HG03097 (cell line): ENCODE measurements around the gene NSD1.
"Not testable (repeated sequence)": the region's sequence is repeated elsewhere in the genome, so short reads cannot be mapped to it uniquely, and the experiment has no call there.

ENCODE experiments used
- ATAC-seq: cut with Tn5 transposase; IDR thresholded peaks from one replicate; pipeline ENCODE4 v1.9.1; 2021; ENCODE audit not compliant: unreplicated experiment, low FRiP score

The NSD1 gene

GRCh38 chr5:177222269-177222668 lies 88.7 kb downstream of the NSD1 start:
- no peak for ATAC-seq

DNA sequence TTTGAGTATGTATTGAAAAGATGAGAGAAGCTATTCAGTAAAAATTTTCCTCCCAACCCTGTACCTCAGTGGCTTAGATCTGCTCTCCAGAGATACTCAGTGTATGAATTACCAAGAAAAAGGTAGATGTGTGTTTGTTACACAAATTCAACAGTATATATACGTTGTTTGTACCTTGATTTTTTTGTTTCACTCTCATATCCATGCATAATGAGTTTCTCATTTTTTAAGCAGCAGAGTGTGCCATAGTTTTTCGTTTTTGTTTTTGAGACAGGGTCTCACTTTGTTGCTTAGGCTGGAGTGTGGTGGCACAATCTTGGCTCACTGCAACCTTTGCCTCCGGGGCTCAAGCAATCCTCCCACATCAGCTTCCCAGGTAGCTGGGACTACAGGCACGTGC lies 92.2 kb downstream of the NSD1 start:
- no peak for ATAC-seq

- ATAC-seq: no peak
Observed at GRCh38 chr5:177226860-177227259, 93.3 kb downstream of the NSD1 start.

DNA sequence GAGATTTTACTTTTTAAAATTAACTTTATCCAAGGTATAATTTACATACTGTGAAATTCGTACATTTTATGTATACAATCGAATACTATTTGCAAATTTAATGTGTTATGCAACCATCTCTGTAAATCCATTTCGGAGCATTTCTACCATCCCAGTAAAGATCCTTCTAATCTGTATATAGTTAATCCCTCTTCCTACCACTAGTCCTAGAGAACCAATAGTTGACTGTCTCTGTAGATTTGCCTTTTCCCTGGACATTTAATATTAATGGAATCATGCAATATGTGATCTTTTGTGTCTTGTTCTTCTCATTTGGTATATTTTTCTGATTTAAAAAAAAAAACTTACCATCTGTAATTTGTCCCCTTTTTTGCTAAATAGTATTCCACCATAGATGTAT lies 95.2 kb downstream of the NSD1 start:
- no peak for ATAC-seq

- ATAC-seq: no peak
Observed at GRCh38 chr5:177230660-177231059, 97.1 kb downstream of the NSD1 start.

GRCh38 chr5:177231479-177232250 lies 98.1 kb downstream of the NSD1 start:
- ATAC-seq: no peak

DNA sequence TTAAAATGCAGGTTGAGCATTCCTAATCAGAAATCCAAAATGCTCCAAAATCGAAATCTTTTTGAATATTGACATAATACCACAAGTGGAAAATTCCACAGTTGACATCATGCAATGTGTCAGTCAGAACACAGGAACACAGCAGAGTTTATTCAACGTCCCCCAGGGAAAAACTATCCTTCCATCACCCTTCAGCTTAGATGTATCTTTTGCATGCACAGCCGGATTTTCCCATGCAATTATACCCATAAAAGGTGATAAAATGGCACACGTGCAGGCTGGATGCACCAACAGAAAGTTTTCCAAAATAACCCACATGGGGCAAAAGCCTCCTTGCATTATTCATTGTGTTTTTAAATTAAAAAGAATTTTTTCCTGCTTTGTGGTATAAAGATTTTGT lies 98.8 kb downstream of the NSD1 start:
- no peak for ATAC-seq

DNA sequence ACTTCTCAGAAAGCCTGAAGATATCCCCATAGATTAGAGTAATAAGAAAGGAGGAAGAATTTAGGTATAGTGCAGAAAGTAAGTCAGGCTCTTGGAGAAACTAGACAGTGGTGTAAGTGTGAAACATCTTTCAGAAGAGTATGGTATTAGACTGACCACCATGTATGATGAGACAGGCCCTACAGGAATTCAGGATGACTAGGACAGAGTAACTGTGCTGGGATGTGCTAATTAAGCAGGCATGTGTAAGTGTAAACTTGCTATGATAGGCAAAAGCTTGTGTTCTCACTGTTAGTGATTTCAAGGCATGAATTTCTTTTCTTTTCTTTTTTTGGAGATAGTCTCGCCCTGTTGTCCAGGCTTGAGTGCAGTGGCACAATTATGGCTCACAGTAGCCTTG lies 99.2 kb downstream of the NSD1 start:
- ATAC-seq: no peak

GRCh38 chr5:177233206-177233605 lies 99.6 kb downstream of the NSD1 start:
- ATAC-seq: no peak

DNA sequence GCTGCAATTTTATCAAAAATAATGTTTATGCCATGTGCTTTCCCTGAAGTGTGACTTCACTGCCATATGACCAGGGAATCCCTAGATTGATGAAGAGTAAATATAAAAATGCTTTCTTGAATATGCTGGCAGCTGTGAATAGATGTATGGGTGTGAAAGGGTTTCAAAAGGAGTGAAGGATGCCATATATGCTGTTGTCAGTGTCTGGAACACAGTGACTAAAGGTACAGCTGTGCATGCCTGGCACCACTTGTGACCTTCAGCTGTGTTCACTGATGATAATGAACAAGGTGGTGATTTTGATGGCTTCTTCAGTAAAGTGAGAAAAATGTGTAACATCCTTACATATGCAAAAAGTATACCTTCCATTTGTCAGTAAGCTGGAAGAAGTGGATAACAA lies 100.2 kb downstream of the NSD1 start:
- no peak for ATAC-seq

GRCh38 chr5:177234841-177235240 lies 101.3 kb downstream of the NSD1 start:
- no peak for ATAC-seq

DNA sequence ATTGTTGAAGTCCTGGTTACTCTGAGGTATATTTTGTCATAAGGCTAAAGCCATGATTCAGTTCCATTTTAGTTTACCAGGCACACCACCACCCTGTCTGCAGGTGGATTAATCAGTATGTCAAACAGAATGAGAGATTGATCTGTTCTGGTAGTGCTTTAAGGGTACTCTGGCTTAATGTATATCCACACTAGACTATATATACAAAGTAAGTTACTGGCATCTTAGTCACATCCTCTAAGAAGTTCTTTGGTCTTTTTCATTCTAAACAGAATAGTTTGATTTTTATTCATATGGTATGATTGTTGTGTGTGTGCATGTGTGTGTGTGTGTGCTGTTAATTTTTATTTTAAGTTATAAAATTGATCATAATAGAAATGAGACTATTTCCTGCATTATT lies 108.2 kb downstream of the NSD1 start:
- no peak for ATAC-seq

DNA sequence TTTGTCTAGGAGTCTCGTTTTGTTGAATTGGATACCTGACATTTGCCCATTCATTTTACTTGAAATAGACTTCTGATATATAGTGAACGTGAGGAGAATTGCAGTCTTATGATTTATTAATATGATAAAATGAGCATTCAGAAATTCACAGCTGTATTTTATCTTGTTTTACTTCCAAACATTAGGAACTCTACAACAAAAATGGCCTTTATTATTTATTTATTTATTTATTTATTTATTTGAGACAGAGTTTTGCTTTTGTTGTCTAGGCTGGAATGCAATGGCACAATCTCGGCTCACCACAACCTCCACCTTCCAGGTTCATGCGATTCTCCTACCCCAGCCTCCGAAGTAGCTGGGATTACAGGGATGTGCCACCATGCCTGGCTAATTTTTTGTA lies 108.7 kb downstream of the NSD1 start:
- ATAC-seq: no peak

DNA sequence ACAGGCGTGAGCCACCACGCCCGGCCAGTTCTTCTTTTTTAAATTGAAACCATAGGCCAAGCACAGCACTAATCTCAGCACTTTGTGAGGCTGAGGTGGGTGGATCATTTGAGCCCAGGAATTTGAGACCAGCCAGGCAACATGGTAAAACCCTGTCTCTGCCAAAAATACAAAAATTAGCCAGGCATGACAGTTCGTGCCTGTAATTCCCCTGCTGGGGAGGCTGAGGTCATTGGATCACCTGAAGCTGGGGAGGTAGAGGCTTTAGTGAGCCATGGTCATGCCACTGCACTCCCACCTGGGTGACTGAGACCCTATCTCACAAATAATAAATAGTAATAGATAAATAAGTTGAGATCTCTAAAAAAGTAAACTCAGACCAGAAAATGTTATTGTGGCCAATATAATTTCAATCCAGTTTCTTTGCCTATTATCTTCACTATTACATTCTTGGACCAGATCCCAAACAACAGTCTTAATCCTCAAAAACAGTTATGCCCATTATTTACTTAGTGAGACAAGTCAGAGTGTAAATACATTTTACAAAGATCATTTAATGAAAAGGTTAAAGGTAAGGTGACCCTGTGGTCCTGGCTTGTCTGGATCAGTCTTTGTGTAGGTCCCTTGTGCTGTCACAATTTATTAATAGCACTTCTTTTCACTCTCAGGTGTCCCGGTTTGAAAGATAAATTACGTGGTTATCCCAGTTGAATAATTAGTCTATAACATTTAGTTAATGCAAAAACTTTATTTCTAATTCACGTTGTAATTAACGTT lies 116.4 kb downstream of the NSD1 start:
- ATAC-seq: no peak

DNA sequence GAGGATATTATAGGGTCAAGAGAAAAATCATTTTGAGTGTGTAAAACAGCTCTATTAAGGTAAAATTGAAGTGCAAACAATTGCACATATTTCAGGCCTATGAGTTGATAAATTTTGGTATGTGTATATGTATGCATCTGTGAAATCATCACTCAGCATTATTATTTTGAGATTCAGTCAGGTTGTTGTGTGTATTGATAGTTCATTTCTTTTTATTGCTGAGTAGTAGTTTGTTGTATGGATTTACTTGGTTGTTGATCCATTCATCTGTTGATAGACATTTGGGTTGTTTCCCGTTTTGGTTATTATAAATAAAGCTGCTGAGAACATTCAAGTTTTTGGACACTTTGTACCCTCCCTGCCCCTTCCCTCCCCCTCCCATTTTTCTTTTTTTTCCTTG lies 119.7 kb downstream of the NSD1 start:
- ATAC-seq: no peak

DNA sequence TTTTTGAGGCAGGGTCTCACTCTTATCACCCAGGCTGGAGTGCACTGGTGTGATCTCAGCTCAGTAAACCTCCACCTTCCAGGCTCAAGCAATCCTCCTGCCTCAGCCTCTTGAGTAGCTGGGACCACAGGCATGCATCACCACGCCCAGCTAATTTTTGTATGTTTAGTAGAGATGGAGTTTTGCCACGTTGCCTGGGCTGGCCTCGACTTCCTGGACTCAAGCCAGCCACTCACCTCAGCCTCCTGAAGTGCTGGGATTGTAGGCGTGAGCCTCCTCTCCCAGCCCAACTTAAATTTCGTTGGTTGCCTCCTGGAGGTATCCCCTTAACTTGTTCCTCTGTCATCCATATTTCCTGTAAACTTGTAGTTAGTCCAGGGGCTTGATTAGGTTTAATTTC lies 122.7 kb downstream of the NSD1 start:
- no peak for ATAC-seq

GRCh38 chr5:177258711-177259110 lies 125.1 kb downstream of the NSD1 start:
- not testable (repeated sequence) for ATAC-seq

DNA sequence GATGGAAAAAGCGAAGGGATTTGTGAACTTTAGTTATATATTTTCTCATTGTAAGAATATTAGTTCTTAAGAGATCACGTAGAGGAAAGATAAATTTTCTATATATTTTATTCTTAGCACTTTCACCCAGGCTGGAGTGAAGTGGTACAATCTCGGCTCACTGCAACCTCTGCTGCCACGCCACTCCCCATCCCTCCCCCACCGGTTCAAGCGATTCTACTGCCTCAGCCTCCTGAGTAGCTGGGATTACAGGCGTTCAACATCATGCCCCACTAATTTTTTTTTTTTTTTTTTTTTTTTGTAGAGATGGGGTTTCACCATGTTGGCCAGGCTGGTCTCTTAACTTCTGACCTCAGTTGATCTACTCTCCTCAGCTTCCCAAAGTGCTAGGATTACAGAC lies 127.4 kb downstream of the NSD1 start:
- no peak for ATAC-seq

- ATAC-seq: no peak
Observed at GRCh38 chr5:177261510-177261909, 127.9 kb downstream of the NSD1 start.

DNA sequence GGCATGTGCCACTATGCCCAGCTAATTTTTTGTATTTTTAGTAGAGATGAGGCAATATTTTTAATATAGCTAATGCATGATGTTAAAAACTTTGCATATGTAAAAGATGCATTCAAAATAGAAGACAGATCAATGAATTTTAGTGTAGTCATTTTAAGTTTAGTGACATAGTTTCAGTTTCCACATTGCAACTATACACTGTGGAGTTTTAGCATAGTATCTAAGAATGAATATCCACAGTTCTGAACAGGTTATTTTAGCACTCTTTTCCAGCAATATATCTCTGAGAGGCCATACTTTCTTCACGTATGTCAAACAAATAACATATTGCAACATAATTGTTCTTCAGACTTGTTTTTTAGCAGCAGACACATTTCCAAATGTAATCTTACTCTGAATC lies 130.6 kb downstream of the NSD1 start:
- no peak for ATAC-seq

DNA sequence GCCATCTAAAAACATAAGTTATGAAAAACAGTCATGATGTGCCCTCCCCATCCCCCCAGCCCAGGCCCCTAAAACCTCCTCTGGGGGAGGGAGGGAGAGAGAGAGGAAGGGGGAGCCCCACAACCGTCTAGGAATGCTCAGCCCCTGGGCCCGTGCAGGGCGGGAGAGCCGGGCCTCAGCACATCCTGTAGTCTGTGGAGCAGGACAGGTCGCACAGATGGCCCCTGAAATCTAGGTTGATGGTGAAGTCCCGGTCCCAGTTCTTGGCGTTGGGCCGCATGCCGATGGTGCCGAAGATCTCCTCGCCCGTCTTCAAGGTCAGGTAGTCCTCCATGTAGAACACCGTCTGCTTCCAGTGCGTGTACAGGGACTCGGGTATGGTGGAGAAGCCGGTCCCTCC lies 131.8 kb downstream of the NSD1 start:
- ATAC-seq: no peak

DNA sequence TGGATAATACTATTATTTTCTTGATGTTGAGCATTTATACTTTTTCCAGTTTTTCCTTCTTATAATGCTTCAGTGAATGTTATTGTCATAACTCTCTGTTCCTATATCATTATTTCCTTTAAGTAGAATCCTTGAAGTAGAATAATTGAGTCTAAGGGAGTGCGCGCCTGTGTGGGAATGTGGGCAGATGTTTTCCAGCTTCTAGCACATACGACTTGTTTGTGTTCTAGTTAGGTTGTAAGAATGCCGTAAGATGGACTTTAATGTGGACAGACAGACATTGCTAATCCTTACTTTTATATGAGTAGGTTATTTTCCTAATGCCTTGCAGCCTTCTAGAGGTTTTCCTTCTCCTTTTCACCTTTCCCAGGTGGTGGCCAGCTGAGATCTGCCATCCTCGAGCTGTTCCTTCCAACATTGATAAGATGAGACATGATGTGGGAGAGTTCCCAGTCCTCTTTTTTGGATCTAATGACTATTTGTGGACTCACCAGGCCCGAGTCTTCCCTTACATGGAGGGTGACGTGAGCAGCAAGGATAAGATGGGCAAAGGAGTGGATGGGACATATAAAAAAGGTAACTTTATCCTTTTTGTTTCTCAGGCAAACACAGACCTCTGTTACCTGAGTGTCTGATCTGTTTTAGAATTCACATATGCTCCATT lies 135.8 kb downstream of the NSD1 start:
- no peak for ATAC-seq
